Muscle layer of colon (tissue), 2 donors: ENCODE data around the gene CIAO2A.
"Not testable (repeated sequence)": the region's sequence is repeated elsewhere in the genome, so short reads cannot be mapped to it uniquely, and the experiment has no call there.

Source experiments
- H3K27ac ChIP-seq: one replicate; pipeline ENCODE4 v1.7.0; 2013; ENCODE audit warnings: low read depth, mild to moderate bottlenecking, low read length, moderate library complexity
- H3K27me3 ChIP-seq, 2 donors: one replicate each; pipeline ENCODE4 v1.7.0; 2013; ENCODE audit warnings: low read length in 2 of 2, mild to moderate bottlenecking in 2 of 2; ENCODE audit not compliant: insufficient read depth in 2 of 2, control insufficient read depth in 1 of 2
- H3K36me3 ChIP-seq: one replicate; pipeline ENCODE4 v1.7.0; 2013; ENCODE audit warnings: mild to moderate bottlenecking, low read length; ENCODE audit not compliant: insufficient read depth
- H3K4me1 ChIP-seq: one replicate; pipeline ENCODE4 v1.7.0; 2013; ENCODE audit warnings: mild to moderate bottlenecking, low read length; ENCODE audit not compliant: insufficient read depth
- H3K4me3 ChIP-seq, 2 donors: one replicate each; pipeline ENCODE4 v1.7.0; 2013; ENCODE audit warnings: low read length in 2 of 2, low read depth in 1 of 2, mild to moderate bottlenecking in 1 of 2, moderate library complexity in 1 of 2
- H3K9ac ChIP-seq: one replicate; pipeline ENCODE4 v1.7.0; 2013; ENCODE audit warnings: low read length
- H3K9me3 ChIP-seq: one replicate; pipeline ENCODE4 v1.7.0; 2013; ENCODE audit warnings: mild to moderate bottlenecking, low read length
- donor health status: abdominal sarcoma.
- donor health status: Adenocarcinoma of cecum.

CIAO2A gene

DNA sequence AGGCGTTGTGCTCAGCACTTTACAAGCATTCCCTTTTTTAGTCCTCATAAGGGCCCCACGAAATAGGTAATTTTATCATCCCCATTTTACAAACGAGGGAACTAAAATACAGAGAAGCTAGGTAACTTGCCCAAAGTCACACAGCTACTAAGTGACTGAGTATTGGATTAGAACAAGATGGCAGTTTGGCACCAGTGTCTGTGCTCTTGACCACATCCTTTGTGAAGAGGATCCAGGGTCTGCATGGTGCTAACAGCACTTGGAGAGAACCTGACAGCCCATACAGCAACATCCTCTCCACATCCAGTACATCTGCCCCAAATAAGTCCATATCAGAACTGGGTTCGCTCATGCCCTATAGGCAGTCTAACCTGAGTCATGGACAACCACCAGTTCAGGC lies 25.5 kb downstream of the CIAO2A start:
- no peak overlapping the region for H3K27ac ChIP-seq
- H3K4me3 ChIP-seq: no peak overlapping the region
- H3K4me1 ChIP-seq: peaks cover 26% of the 10 kb centered on the region
- H3K9ac ChIP-seq: no peak overlapping the region
- H3K36me3 ChIP-seq: peaks cover 9% of the 10 kb centered on the region
- no peaks in the 10 kb centered on the region for H3K9me3 ChIP-seq
- H3K27me3 ChIP-seq: no peaks in the 10 kb centered on the region

GRCh38 chr15:64067564-64068030 lies 26.0 kb downstream of the CIAO2A start:
- Histone ChIP-seq H3K9me3 (no peaks in the 10 kb centered on the region), H3K27ac (no peak overlapping the region), H3K27me3 (no peaks in the 10 kb centered on the region), H3K9ac (no peak overlapping the region), H3K4me1 (peaks cover 26% of the 10 kb centered on the region), H3K36me3 (peaks cover 9% of the 10 kb centered on the region), H3K4me3 (no peak overlapping the region)

DNA sequence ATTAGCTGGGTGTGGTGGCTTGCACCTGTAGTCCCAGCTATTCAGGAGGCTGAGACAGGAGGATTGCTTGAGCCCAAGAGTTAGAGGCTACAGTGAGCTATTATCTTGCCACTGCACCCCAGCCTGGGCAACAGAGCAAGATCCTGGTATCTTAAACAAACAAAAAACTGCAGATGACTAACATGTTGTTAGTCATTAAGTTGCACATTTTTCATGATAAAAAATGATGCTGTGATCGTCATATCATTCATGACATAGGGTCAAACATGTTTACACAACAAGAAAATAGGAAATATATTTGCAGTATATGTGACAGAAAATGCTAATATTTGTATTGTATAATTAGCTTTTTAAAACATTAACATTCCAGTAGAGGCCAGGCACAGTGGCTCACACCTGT lies 27.2 kb downstream of the CIAO2A start:
- H3K27me3 ChIP-seq: no peaks in the 10 kb centered on the region

GRCh38 chr15:64060716-64061115 lies 32.9 kb downstream of the CIAO2A start:
- no peaks in the 10 kb centered on the region for H3K4me1 ChIP-seq
- H3K9ac ChIP-seq: no peak overlapping the region
- no peak overlapping the region for H3K4me3 ChIP-seq
- no peaks in the 10 kb centered on the region for H3K9me3 ChIP-seq
- no peak overlapping the region for H3K27ac ChIP-seq
- no peaks in the 10 kb centered on the region for H3K36me3 ChIP-seq
- H3K27me3 ChIP-seq: no peaks in the 10 kb centered on the region

More for the DNA sequence above, 27.2 kb downstream of the CIAO2A start:
- Histone ChIP-seq H3K4me3 (no peak overlapping the region), H3K9me3 (no peaks in the 10 kb centered on the region), H3K9ac (no peak overlapping the region), H3K4me1 (peaks cover 23% of the 10 kb centered on the region), H3K36me3 (no peaks in the 10 kb centered on the region), H3K27ac (no peak overlapping the region)

DNA sequence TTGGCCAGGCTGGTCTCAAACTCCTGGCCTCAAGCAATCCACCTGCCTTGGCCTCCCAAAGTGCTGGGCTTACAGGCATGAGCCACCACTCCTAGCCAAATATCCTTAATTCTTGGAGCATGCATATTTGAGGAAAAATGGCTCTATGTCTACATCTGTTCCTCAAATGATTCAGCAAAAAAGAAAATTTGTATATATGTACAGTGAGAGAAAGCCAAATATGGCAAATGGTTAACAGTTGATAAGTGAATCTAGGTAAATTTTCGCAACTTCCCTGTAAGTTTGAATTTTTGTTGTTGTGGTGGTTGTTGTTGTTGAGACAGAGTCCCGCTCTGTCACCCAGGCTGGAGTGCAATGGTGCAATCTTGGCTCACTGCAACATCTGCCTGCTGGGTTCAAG lies 34.5 kb downstream of the CIAO2A start:
- not testable (repeated sequence) for H3K27me3 ChIP-seq, H3K9me3 ChIP-seq, H3K27ac ChIP-seq, H3K36me3 ChIP-seq, H3K4me1 ChIP-seq, H3K4me3 ChIP-seq, H3K9ac ChIP-seq

- Histone ChIP-seq H3K4me1 (no peaks in the 10 kb centered on the region), H3K27me3 (no peaks in the 10 kb centered on the region), H3K9ac (no peak overlapping the region), H3K4me3 (no peak overlapping the region), H3K9me3 (no peaks in the 10 kb centered on the region), H3K27ac (no peak overlapping the region), H3K36me3 (no peaks in the 10 kb centered on the region)
Observed at GRCh38 chr15:64058279-64058678, 35.4 kb downstream of the CIAO2A start.

- H3K4me1 ChIP-seq, H3K9me3 ChIP-seq, H3K36me3 ChIP-seq, H3K27ac ChIP-seq, H3K4me3 ChIP-seq, H3K9ac ChIP-seq, H3K27me3 ChIP-seq: not testable (repeated sequence)
Observed at GRCh38 chr15:64053674-64054073, 40.0 kb downstream of the CIAO2A start.

DNA sequence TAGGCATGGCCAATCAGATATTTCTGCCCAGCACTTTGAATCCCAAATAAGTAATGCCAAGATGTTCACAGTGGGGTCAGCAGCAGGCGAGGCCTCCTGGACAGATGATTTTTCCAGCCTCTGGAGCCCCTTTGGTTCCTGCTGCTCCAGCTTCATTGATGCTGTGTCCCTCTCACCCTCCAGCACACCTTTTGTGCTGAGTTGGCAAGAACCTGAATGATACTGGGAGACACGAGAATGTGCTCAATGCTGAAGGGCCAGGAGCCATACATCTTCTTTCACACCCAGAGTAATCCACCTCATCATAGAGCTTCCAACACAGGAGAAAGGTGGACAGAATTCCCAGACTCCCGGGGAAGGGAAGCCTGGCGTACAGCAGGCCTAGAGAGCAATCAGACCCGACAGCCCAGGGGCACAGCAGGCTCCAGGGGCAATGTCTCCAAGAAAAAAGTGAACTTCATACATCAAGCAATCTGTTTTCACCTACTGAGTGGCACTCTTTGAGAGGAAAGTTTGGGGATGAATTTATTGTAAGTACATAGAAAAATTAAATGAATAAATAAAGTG lies 40.6 kb downstream of the CIAO2A start:
- no peak overlapping the region for H3K9ac ChIP-seq
- H3K9me3 ChIP-seq: no peaks in the 10 kb centered on the region
- H3K4me3 ChIP-seq: no peak overlapping the region
- H3K36me3 ChIP-seq: no peaks in the 10 kb centered on the region
- no peak overlapping the region for H3K27ac ChIP-seq
- no peaks in the 10 kb centered on the region for H3K27me3 ChIP-seq
- H3K4me1 ChIP-seq: no peaks in the 10 kb centered on the region

DNA sequence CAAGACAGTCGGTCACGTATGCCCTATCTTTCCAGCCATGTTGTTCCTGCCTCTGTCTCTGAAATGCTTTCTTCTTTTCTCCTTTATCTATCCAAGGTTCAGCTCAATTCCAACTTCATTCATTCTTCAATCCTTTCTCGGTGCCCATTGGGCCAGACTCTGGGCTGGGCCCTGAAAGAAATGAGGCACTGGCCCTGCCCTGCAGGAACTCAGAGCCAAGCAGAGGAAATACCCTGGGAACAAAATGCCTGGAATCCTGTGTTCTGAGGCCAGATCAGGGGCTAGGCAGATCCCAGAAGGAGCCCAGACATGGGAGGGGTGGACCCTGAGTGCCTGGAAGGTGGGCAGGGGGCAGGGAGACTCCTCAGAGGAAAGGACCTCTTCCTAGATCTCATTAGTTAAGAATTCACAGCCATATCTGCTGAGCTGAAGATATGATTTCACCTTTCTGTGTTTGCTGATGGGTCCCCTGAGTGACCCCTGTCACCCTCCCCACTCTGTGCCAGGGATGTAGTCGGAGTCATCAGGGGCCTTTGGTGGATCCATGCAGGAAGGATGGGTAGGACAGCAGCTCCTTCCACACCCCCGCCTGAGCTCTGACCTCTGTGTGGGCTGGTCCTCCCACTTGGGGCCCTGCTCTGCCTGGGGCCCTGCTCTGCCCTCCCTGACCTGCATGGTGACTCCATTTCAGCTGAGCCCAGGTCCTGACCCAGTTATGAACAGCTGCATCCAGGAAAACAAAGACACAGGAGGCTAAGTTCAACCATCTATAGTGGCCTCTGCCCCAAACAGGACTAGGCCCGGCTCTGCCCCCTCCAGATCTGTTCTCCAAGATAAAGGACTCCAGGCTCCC lies 42.0 kb downstream of the CIAO2A start:
- H3K9ac ChIP-seq: no peak overlapping the region

DNA sequence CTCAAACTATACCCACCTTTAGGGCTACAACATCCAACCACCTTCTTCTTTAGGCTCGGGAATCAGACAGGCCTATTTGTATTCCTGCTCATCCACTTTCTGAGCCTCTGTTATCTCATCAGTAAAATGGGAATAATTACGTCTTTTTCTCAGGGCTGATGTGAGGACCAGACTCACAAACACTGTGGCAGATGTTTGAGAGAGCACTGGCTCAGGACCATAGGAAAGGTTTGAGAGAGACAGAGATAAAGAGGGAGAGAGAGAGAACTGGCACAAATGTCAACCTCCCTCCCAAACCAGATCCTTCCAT lies 42.6 kb downstream of the CIAO2A start:
- H3K27ac ChIP-seq: no peak overlapping the region
- no peaks in the 10 kb centered on the region for H3K27me3 ChIP-seq
- H3K4me3 ChIP-seq: no peak overlapping the region
- H3K9me3 ChIP-seq: no peaks in the 10 kb centered on the region
- H3K4me1 ChIP-seq: no peaks in the 10 kb centered on the region
- no peaks in the 10 kb centered on the region for H3K36me3 ChIP-seq
- no peak overlapping the region for H3K9ac ChIP-seq

More for the DNA sequence above, 42.0 kb downstream of the CIAO2A start:
- Histone ChIP-seq H3K4me1 (no peaks in the 10 kb centered on the region), H3K4me3 (no peak overlapping the region), H3K27me3 (no peaks in the 10 kb centered on the region), H3K9me3 (no peaks in the 10 kb centered on the region), H3K27ac (no peak overlapping the region), H3K36me3 (no peaks in the 10 kb centered on the region)

GRCh38 chr15:64050281-64051092 lies 43.2 kb downstream of the CIAO2A start:
- Histone ChIP-seq H3K27me3 (no peaks in the 10 kb centered on the region), H3K9ac (no peak overlapping the region), H3K36me3 (no peaks in the 10 kb centered on the region), H3K4me3 (no peak overlapping the region), H3K27ac (no peak overlapping the region), H3K4me1 (peaks cover 2% of the 10 kb centered on the region), H3K9me3 (no peaks in the 10 kb centered on the region)
